Kidney epithelial cell (primary cell): Measurements from ENCODE around the gene DOCK3. TPM values are rescaled to one million over a fixed set of nuclear protein-coding genes. Genes with fewer than 3 reads are reported as not detected.

Experiments used
- DNase-seq: peaks from one replicate; pipeline ENCODE4 v3.0.0-alpha.2; 2010; ENCODE audit warnings: low read depth
- H3K27me3 ChIP-seq: 2 replicates; pipeline ENCODE4 v1.6.0; 2011; ENCODE audit warnings: low read length; ENCODE audit not compliant: control insufficient read depth, insufficient read depth
- H3K36me3 ChIP-seq: 2 replicates; pipeline ENCODE4 v1.5.1; 2011; ENCODE audit warnings: low read length; ENCODE audit not compliant: control insufficient read depth, insufficient read depth
- H3K4me3 ChIP-seq: 2 replicates; pipeline ENCODE4 v1.5.1; 2011; ENCODE audit warnings: low read depth, mild to moderate bottlenecking, control low read depth, low read length
- total RNA-seq: library from RNA; depleted of rRNA; stranded (reverse); fragments of >200 nt; gene quantifications from 2 replicates; pipeline ENCODE4 v1.2.3, GENCODE V29; 2015
- TF ChIP-seq, protein P1 (sequence below): IDR thresholded peaks from 2 replicates; pipeline ENCODE4 v1.5.1; 2011; ENCODE audit warnings: mild to moderate bottlenecking, moderate library complexity, low read length, control low read depth, inconsistent platforms; ENCODE audit not compliant: insufficient read depth, poor library complexity, severe bottlenecking

Gene DOCK3
- total RNA-seq, 1 donor from 2014 or later, result 1.7 TPM

- no peak overlapping the region for H3K4me3 ChIP-seq
- no peak for DNase-seq
- H3K36me3 ChIP-seq, result no peaks in the 10 kb centered on the region
- TF ChIP-seq, protein P1, sequence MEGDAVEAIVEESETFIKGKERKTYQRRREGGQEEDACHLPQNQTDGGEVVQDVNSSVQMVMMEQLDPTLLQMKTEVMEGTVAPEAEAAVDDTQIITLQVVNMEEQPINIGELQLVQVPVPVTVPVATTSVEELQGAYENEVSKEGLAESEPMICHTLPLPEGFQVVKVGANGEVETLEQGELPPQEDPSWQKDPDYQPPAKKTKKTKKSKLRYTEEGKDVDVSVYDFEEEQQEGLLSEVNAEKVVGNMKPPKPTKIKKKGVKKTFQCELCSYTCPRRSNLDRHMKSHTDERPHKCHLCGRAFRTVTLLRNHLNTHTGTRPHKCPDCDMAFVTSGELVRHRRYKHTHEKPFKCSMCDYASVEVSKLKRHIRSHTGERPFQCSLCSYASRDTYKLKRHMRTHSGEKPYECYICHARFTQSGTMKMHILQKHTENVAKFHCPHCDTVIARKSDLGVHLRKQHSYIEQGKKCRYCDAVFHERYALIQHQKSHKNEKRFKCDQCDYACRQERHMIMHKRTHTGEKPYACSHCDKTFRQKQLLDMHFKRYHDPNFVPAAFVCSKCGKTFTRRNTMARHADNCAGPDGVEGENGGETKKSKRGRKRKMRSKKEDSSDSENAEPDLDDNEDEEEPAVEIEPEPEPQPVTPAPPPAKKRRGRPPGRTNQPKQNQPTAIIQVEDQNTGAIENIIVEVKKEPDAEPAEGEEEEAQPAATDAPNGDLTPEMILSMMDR, result no peak
- no peaks in the 10 kb centered on the region for H3K27me3 ChIP-seq
Observed at GRCh38 chr3:50637011-50637410, 37.7 kb upstream of the DOCK3 start.

DNA sequence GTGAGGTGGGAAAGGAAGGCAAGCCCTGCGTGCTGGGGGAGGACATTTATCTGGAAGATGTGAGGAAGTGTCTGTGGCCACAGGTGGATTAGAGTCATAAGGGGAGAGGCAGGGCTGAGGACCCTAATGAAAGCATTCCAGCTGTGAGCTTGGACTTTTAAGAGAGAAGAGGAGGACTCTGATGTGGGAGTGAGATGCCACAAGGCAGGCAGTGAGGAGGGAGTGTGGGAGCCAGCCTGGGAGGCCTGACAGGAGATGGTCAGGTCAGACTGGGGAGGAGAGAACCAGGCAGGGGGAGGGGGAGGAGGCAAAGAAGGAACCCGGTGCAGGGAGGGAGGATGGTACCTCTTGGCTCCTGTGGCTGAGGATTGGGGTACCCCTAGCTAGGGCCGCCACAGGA lies 36.8 kb upstream of the DOCK3 start:
- TF ChIP-seq, protein P1, result no peak
- no peaks in the 10 kb centered on the region for H3K36me3 ChIP-seq
- DNase-seq, result no peak
- H3K27me3 ChIP-seq, result no peaks in the 10 kb centered on the region
- no peak overlapping the region for H3K4me3 ChIP-seq

GRCh38 chr3:50639055-50639494 lies 35.7 kb upstream of the DOCK3 start:
- TF ChIP-seq, protein P1, result no peak
- H3K4me3 ChIP-seq, result no peak overlapping the region
- DNase-seq, result no peak
- no peaks in the 10 kb centered on the region for H3K27me3 ChIP-seq
- no peaks in the 10 kb centered on the region for H3K36me3 ChIP-seq

DNA sequence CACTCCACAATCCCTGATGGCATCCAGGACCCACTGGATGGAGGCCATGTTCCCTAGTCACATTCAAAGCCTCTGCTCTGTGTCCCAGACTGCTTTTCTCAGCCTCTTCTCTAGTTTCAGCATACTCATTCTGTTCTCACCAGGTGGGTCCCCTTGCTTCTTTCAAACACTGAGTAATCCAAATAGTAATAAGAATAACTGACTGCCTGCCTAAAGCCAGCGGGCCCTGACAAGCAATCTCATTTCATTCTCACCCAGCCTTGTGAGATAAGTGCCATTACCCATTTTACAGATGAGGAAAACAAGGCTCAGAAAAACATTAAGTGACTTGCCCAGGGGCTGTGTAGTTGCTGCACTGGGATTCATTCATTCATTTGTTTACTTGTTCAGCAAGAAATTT lies 32.3 kb upstream of the DOCK3 start:
- Histone ChIP-seq H3K27me3 (no peaks in the 10 kb centered on the region), H3K36me3 (no peaks in the 10 kb centered on the region), H3K4me3 (no peak overlapping the region)
- TF ChIP-seq, protein P1, result no peak
- no peak for DNase-seq

DNA sequence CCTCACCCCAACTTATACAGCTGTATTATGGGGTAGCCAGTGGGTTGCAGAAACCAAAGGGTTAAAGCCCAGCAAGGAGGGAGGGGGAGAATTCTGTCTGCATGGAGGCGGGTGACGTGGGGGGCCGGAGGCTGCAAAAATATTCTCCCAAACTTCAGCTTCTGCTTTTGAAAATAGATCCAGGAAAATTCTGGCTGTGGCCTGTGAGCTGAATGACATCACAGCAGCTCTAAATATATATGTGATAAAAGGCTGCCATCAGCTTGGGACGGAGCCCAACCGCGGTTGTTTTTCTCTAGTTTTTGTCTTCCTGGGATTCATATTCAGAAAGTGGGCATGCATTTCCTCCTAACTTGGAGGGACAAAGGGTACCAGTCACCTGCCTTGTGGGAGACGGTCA lies 30.2 kb upstream of the DOCK3 start:
- Histone ChIP-seq H3K4me3 (no peak overlapping the region), H3K36me3 (no peaks in the 10 kb centered on the region), H3K27me3 (no peaks in the 10 kb centered on the region)
- TF ChIP-seq, protein P1, result no peak
- no peak for DNase-seq

DNA sequence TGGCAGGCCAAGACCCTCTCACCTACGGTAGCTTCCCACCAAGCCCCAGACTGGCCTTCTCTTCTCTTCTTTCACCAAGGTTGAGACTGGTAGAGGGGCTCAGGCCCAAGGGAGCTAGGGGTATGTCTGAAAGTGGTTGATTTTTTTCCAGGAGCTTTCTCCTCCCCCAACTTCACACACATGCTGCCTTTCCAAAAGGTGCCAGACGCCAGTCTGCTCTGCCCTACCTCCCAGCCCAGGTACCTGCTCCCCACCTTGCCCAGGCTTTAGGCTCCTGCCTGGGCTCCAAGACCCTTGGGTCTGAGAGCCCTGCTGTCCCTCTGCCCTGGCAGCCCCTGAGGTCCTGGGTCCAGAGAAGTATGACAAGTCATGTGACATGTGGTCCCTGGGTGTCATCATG lies 29.3 kb upstream of the DOCK3 start:
- no peaks in the 10 kb centered on the region for H3K36me3 ChIP-seq
- DNase-seq, result no peak
- no peak overlapping the region for H3K4me3 ChIP-seq
- no peaks in the 10 kb centered on the region for H3K27me3 ChIP-seq
- TF ChIP-seq, protein P1, result no peak
